ENCODE results near the gene DAZL. TPM values are rescaled to one million over a fixed set of nuclear protein-coding genes. Genes with fewer than 3 reads are reported as not detected.
"Not testable (repeated sequence)": the region's sequence is repeated elsewhere in the genome, so short reads cannot be mapped to it uniquely, and the experiment has no call there.

Gene DAZL
- total RNA-seq, 6 donors from 2014 or later, result not detected

GRCh38 chr3:16639806-16640205, 34.6 kb upstream of the DAZL start:
- no peak overlapping the region for H3K4me3 ChIP-seq
- no peaks in the 10 kb centered on the region for H3K4me1 ChIP-seq
- H3K9me3 ChIP-seq, result no peaks in the 10 kb centered on the region
- DNase-seq (no peak), ATAC-seq (ENCODE audit: low FRiP score in 2 of 2) (no peak)
- no peak overlapping the region for H3K27ac ChIP-seq
- no peaks in the 10 kb centered on the region for H3K27me3 ChIP-seq
- 50 to 58% methylated on average over 2 of the region's 2 CpGs for WGBS, 2 donors
- H3K36me3 ChIP-seq, result no peaks in the 10 kb centered on the region
- TF ChIP-seq POLR2AphosphoS5 (IDR thresholded peaks at IDR 0.05) (no peak), POLR2A (IDR thresholded peaks at IDR 0.05) (no peak), EP300 (IDR thresholded peaks at IDR 0.05) (no peak), CTCF (IDR thresholded peaks at IDR 0.05) (no peak)

- no peak for TF ChIP-seq POLR2AphosphoS5 (IDR thresholded peaks at IDR 0.05)
- TF ChIP-seq EP300 (IDR thresholded peaks at IDR 0.05), result no peak
- no peak for TF ChIP-seq CTCF (IDR thresholded peaks at IDR 0.05)
- TF ChIP-seq POLR2A (IDR thresholded peaks at IDR 0.05), result no peak
- no peaks in the 10 kb centered on the region for H3K36me3 ChIP-seq
- H3K27ac ChIP-seq, result no peak overlapping the region
- DNase-seq, result no peak
- H3K27me3 ChIP-seq, result no peaks in the 10 kb centered on the region
- H3K4me1 ChIP-seq, result no peaks in the 10 kb centered on the region
- H3K9me3 ChIP-seq, result no peaks in the 10 kb centered on the region
- H3K4me3 ChIP-seq, result no peak overlapping the region
- 71 to 77% methylated on average over 3 of the region's 3 CpGs for whole genome bisulfite sequencing, 2 donors
- no peak for ATAC-seq (ENCODE audit: low FRiP score in 2 of 2)
Measured at GRCh38 chr3:16633948-16634347, 28.7 kb upstream of the DAZL start.

GRCh38 chr3:16632395-16632794, 27.2 kb upstream of the DAZL start:
- Histone ChIP-seq H3K4me1 (no peaks in the 10 kb centered on the region), H3K4me3 (no peak overlapping the region), H3K9me3 (no peaks in the 10 kb centered on the region), H3K27ac (no peak overlapping the region), H3K27me3 (no peaks in the 10 kb centered on the region), H3K36me3 (no peaks in the 10 kb centered on the region)
- WGBS, 2 donors, result 73 to 96% methylated on average over 1 to 2 of the region's 2 CpGs
- TF ChIP-seq CTCF (IDR thresholded peaks at IDR 0.05), result no peak
- no peak for TF ChIP-seq EP300 (IDR thresholded peaks at IDR 0.05)
- TF ChIP-seq POLR2AphosphoS5 (IDR thresholded peaks at IDR 0.05), result no peak
- TF ChIP-seq POLR2A (IDR thresholded peaks at IDR 0.05), result no peak
- DNase-seq, result no peak
- no peak for ATAC-seq (ENCODE audit: low FRiP score in 2 of 2)

DNA sequence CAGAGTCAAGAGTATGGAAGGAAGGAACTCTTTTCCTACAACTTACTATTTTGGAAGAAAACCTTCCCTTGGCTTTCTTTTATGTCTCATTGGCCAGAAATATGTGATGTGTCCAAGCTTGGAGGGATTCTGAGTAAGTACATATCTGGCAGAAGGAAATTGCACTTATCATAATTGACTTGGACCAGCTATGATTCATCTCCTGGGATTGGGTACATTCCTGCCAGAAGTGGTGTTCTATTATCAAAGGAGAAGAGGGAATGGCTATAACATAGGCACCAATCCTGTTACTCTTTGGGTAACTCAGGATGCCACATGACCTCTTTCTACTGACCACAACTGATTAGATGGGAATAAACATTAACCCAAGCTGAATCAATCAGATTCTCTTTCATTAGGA, 13.5 kb upstream of the DAZL start:
- Histone ChIP-seq H3K9me3 (no peaks in the 10 kb centered on the region), H3K4me3 (no peak overlapping the region), H3K4me1 (no peaks in the 10 kb centered on the region), H3K27me3 (no peaks in the 10 kb centered on the region), H3K36me3 (no peaks in the 10 kb centered on the region), H3K27ac (no peak overlapping the region)
- no peak for TF ChIP-seq POLR2A (IDR thresholded peaks at IDR 0.05)
- TF ChIP-seq CTCF (IDR thresholded peaks at IDR 0.05), result no peak
- TF ChIP-seq EP300 (IDR thresholded peaks at IDR 0.05), result no peak
- no peak for TF ChIP-seq POLR2AphosphoS5 (IDR thresholded peaks at IDR 0.05)
- DNase-seq (no peak), ATAC-seq (ENCODE audit: low FRiP score in 2 of 2) (no peak)

GRCh38 chr3:16617155-16617554, 11.9 kb upstream of the DAZL start:
- not testable (repeated sequence) for H3K27me3 ChIP-seq; H3K36me3 ChIP-seq; H3K4me3 ChIP-seq; H3K9me3 ChIP-seq; H3K4me1 ChIP-seq; DNase-seq; H3K27ac ChIP-seq; ATAC-seq (ENCODE audit: low FRiP score in 2 of 2)
- WGBS, 2 donors, result 90 to 91% methylated on average over 3 of the region's 3 CpGs

Measured in upper lobe of left lung (tissue), 6 donors.